IMR-90 (cell line): ENCODE data around the gene PTGDS. TPM values are rescaled to one million over a fixed set of nuclear protein-coding genes. Genes with fewer than 3 reads are reported as not detected.

ENCODE experiments used
- ATAC-seq: fragments of 200-7000 bp; cut with Tn5 transposase; 2 replicates; pipeline ENCODE4 v1.9.1; 2020; ENCODE audit warnings: low read depth, mild to moderate bottlenecking, moderate library complexity
- BruUV-seq: library from RNA; stranded (reverse); fragments of 400-500 nt; replicated peaks from 2 replicates; lab custom pipeline; 2021; lab: Mats Ljungman, UMichigan
- CTCF ChIA-PET: fragments of 300-600 bp; formaldehyde crosslinking; extraction: SDS; loops from one replicate; lab custom pipeline; 2021; ENCODE audit warnings: antibody characterized with exemption; lab: Yijun Ruan, JAX
- POLR2A ChIA-PET: fragments of 300-600 bp; sonication (Branson Sonifier 250); formaldehyde crosslinking; loops from one replicate; lab custom pipeline; 2022; ENCODE audit warnings: antibody characterized with exemption; ENCODE audit not compliant: unreplicated experiment; lab: Charles Lee
- DNase-seq: peaks from one replicate; pipeline ENCODE4 v3.0.0; 2013
- H2AFZ ChIP-seq: replicated peaks from 2 replicates; pipeline ENCODE3; 2013; ENCODE audit warnings: low read length, mild to moderate bottlenecking; ENCODE audit not compliant: poor library complexity
- H2AK5ac ChIP-seq: 2 replicates; pipeline ENCODE4 v1.6.1; 2013; ENCODE audit warnings: low read depth, low read length, inconsistent platforms
- H2AK9ac ChIP-seq: replicated peaks from 2 replicates; pipeline ENCODE3; 2013; ENCODE audit warnings: mild to moderate bottlenecking, low read depth, low read length, moderate library complexity; ENCODE audit not compliant: poor library complexity
- H2BK120ac ChIP-seq: 2 replicates; pipeline ENCODE4 v1.6.1; 2013; ENCODE audit warnings: low read depth, low read length, inconsistent platforms
- H2BK15ac ChIP-seq: 3 replicates; pipeline ENCODE4 v1.6.1; 2013; ENCODE audit warnings: low read depth, low read length, inconsistent platforms
- H2BK20ac ChIP-seq: 2 replicates; pipeline ENCODE4 v1.6.1; 2013; ENCODE audit warnings: low read depth, mild to moderate bottlenecking, inconsistent platforms, low read length, moderate library complexity
- H2BK5ac ChIP-seq: 2 replicates; pipeline ENCODE4 v1.6.1; 2013; ENCODE audit warnings: mild to moderate bottlenecking, low read depth, low read length, inconsistent platforms; ENCODE audit not compliant: poor library complexity, severe bottlenecking
- H3K14ac ChIP-seq: replicated peaks from 2 replicates; pipeline ENCODE4 v1.6.1; 2013; ENCODE audit warnings: low read depth, low read length, inconsistent platforms
- H3K18ac ChIP-seq: 2 replicates; pipeline ENCODE4 v1.6.1; 2013; ENCODE audit warnings: low read depth, low read length, control low read depth
- H3K23ac ChIP-seq: 2 replicates; pipeline ENCODE4 v1.6.1; 2013; ENCODE audit warnings: low read depth, low read length, inconsistent platforms
- H3K27ac ChIP-seq: 2 replicates; pipeline ENCODE4 v1.5.1; 2013; ENCODE audit warnings: mild to moderate bottlenecking, control low read depth, low read length; ENCODE audit not compliant: insufficient read depth
- H3K27me3 ChIP-seq: 2 replicates; pipeline ENCODE4 v1.6.1; 2013; ENCODE audit warnings: low read length; ENCODE audit not compliant: control insufficient read depth, insufficient read depth
- H3K36me3 ChIP-seq: 2 replicates; pipeline ENCODE4 v1.6.1; 2013; ENCODE audit warnings: low read length, mixed read lengths; ENCODE audit not compliant: control insufficient read depth, insufficient read depth
- H3K4ac ChIP-seq: 2 replicates; pipeline ENCODE4 v1.6.1; 2013; ENCODE audit warnings: low read depth, low read length, inconsistent platforms
- H3K4me1 ChIP-seq: 2 replicates; pipeline ENCODE4 v1.6.1; 2013; ENCODE audit warnings: low read length, mixed read lengths; ENCODE audit not compliant: control insufficient read depth, insufficient read depth
- H3K4me2 ChIP-seq: 2 replicates; pipeline ENCODE4 v1.6.1; 2013; ENCODE audit warnings: low read depth, mild to moderate bottlenecking, control low read depth, low read length, moderate library complexity
- H3K4me3 ChIP-seq: 2 replicates; pipeline ENCODE4 v1.5.1; 2013; ENCODE audit warnings: low read depth, mild to moderate bottlenecking, control low read depth, low read length, moderate library complexity; ENCODE audit not compliant: insufficient read depth
- H3K56ac ChIP-seq: 2 replicates; pipeline ENCODE4 v1.6.1; 2013; ENCODE audit warnings: low read length, inconsistent platforms; ENCODE audit not compliant: insufficient read depth; ENCODE audit errors: extremely low read depth
- H3K79me1 ChIP-seq, 2 experiments: 2 replicates each; pipeline ENCODE4 v1.6.1; 2013; ENCODE audit warnings: low read length in 2 of 2, inconsistent platforms in 1 of 2, low read depth in 1 of 2
- H3K9ac ChIP-seq: 2 replicates; pipeline ENCODE4 v1.6.1; 2013; ENCODE audit warnings: low read depth, low read length, control low read depth
- H3K9me1 ChIP-seq: 2 replicates; pipeline ENCODE4 v1.6.1; 2013; ENCODE audit warnings: low read length, inconsistent platforms; ENCODE audit not compliant: insufficient read depth
- H3K9me3 ChIP-seq: 2 replicates; pipeline ENCODE4 v1.6.1; 2013; ENCODE audit warnings: low read length; ENCODE audit not compliant: control insufficient read depth, insufficient read depth
- H4K20me1 ChIP-seq: 2 replicates; pipeline ENCODE4 v1.6.1; 2013; ENCODE audit warnings: low read length, inconsistent platforms; ENCODE audit not compliant: insufficient read depth
- H4K5ac ChIP-seq: 2 replicates; pipeline ENCODE4 v1.6.1; 2013; ENCODE audit warnings: mild to moderate bottlenecking, low read depth, low read length, control low read depth
- H4K8ac ChIP-seq, 2 experiments: 2 replicates each; pipeline ENCODE4 v1.6.1; 2013; ENCODE audit warnings: low read depth in 2 of 2, low read length in 2 of 2, control low read depth in 1 of 2, inconsistent platforms in 1 of 2
- H4K91ac ChIP-seq: 2 replicates; pipeline ENCODE4 v1.6.1; 2013; ENCODE audit warnings: low read depth, low read length, inconsistent platforms; ENCODE audit not compliant: insufficient read depth
- CEBPB ChIP-seq: IDR thresholded peaks from 2 replicates; pipeline ENCODE4 v1.6.1; 2012; ENCODE audit warnings: low read depth, low read length, improper control_type of control experiment
- CTCF ChIP-seq: conservative IDR thresholded peaks from 2 replicates; pipeline ENCODE4 v1.5.1; 2012; ENCODE audit warnings: mild to moderate bottlenecking, low read depth, low read length, improper control_type of control experiment
- NFE2L2 ChIP-seq: fragments of 150-350 bp; IDR thresholded peaks from 2 replicates; pipeline ENCODE4 v1.6.1; 2016; ENCODE audit warnings: low read depth, mild to moderate bottlenecking, low read length
- RFX5 ChIP-seq: IDR thresholded peaks from 2 replicates; pipeline ENCODE4 v1.8.0; 2012; ENCODE audit warnings: low read depth, mild to moderate bottlenecking, low read length, moderate library complexity
- WGBS, 2 experiments: methylation state at CpG; one replicate each; pipeline versions ENCODE4 v1.1.5 to v1.1.7; 2013; ENCODE audit warnings: missing lambda C conversion rate in 2 of 2; ENCODE audit not compliant: insufficient read length in 1 of 2; ENCODE audit errors: extremely low coverage in 2 of 2; 5-methylcytosine and 5-hydroxymethylcytosine counted together
- dilution Hi-C: fragments of 300-500 bp; cut with HindIII; formaldehyde crosslinking; loops from one replicate; pipeline ENCODE4 v1.14.3; 2018; ENCODE audit warnings: low sequenced_read_pairs; ENCODE audit not compliant: unreplicated experiment
- in situ Hi-C: fragments of 300-500 bp; cut with MboI; formaldehyde crosslinking; loops from 3 replicates; pipeline ENCODE4 v1.14.3; 2019; ENCODE audit warnings: low sequenced_read_pairs, inconsistent platforms, mixed read lengths
- intact Hi-C: fragments of 100-400 bp; cut with micrococcal nuclease; formaldehyde crosslinking; loops from 2 replicates; pipeline ENCODE4 v1.10.0; 2022
- polyA plus RNA-seq, 3 experiments: library from polyadenylated mRNA; depleted of rRNA; stranded (reverse); fragments of >200 nt; gene quantifications; 2 replicates each; pipeline ENCODE4 v1.2.3, GENCODE V29; 2012; ENCODE audit warnings: low replicate concordance in 1 of 3
- total RNA-seq: library from RNA; depleted of rRNA; stranded (reverse); fragments of >200 nt; gene quantifications from 2 replicates; pipeline ENCODE4 v1.2.3, GENCODE V29; 2012

PTGDS gene
- total and polyA plus RNA-seq, 2 of the 4 experiments (the other 2 are of a cell fraction) = 1.2 TPM; not detected in 1

- CTCF ChIA-PET = interaction anchor here (0.9 kb wide), 1 partner anchor 100 kb away, joined by 3 read pairs; no protein-coding TSS in a partner anchor
- intact Hi-C loops = no loop called here
- no peak overlapping the region for H3K4me2 ChIP-seq
Observed at GRCh38 chr9:136930014-136930413, 47.3 kb upstream of the PTGDS start.

More at GRCh38 chr9:136930014-136930413, 47.3 kb upstream of the PTGDS start:
- dilution Hi-C loops (no loop called here), in situ Hi-C loops (no loop called here)
- H3K56ac ChIP-seq = no peak overlapping the region
- H3K9ac ChIP-seq = no peak overlapping the region
- WGBS, 2 experiments = no CpG with 5 or more reads among the region's 4 CpGs
- H2BK15ac ChIP-seq = no peak overlapping the region
- H2AK5ac ChIP-seq = no peak overlapping the region
- BruUV-seq = no TSS peak
- no peak overlapping the region for H2AFZ ChIP-seq
- POLR2A ChIA-PET = no interaction called here
- H3K18ac ChIP-seq = no peak overlapping the region
- no peaks in the 10 kb centered on the region for H4K20me1 ChIP-seq
- no peaks in the 10 kb centered on the region for H3K27me3 ChIP-seq
- ATAC-seq (no peak), DNase-seq (no peak)
- H3K14ac ChIP-seq = no peak overlapping the region
- no peaks in the 10 kb centered on the region for H3K9me3 ChIP-seq
- H3K79me1 ChIP-seq = peaks cover 4 to 8% of the 10 kb centered on the region in 2 experiments; a peak in 2 of 4 replicates
- H2BK120ac ChIP-seq = no peak overlapping the region
- H4K5ac ChIP-seq = no peak overlapping the region
- TF ChIP-seq CTCF (no peak), CEBPB (no peak), RFX5 (no peak), NFE2L2 (no peak)
- H3K23ac ChIP-seq = no peak overlapping the region
- no peak overlapping the region for H3K4me3 ChIP-seq
- H4K8ac ChIP-seq = no peak overlapping the region
- H3K27ac ChIP-seq = no peak overlapping the region
- no peak overlapping the region for H2BK20ac ChIP-seq
- no peak overlapping the region for H2BK5ac ChIP-seq
- no peak overlapping the region for H4K91ac ChIP-seq
- no peaks in the 10 kb centered on the region; the same call in 1 of the 2 replicates for H3K9me1 ChIP-seq
- H3K4ac ChIP-seq = no peak overlapping the region
- peaks cover 6% of the 10 kb centered on the region; the same call in 1 of the 2 replicates for H3K36me3 ChIP-seq
- no peak overlapping the region for H2AK9ac ChIP-seq
- no peaks in the 10 kb centered on the region for H3K4me1 ChIP-seq
